ENCODE data around the gene PM20D2.

Gene PM20D2

GRCh38 chr6:89173634-89174033 is 27.8 kb downstream of the PM20D2 start:
- H3K79me1 ChIP-seq (ENCODE audit: low read length): no peaks in the 10 kb centered on the region
- H2BK12ac ChIP-seq (ENCODE audit: low read length): no peak overlapping the region
- H3K4me3 ChIP-seq (ENCODE audit: low read depth, low read length): no peak overlapping the region
- no peak overlapping the region for H3K18ac ChIP-seq (ENCODE audit: low read length)
- H2AK5ac ChIP-seq (ENCODE audit: low read length): no peak overlapping the region
- H3K9me3 ChIP-seq (ENCODE audit: insufficient read depth, low read depth, low read length): no peaks in the 10 kb centered on the region
- H4K12ac ChIP-seq (ENCODE audit: low read depth, low read length): no peak overlapping the region
- no CpG with 5 or more reads among the region's 4 CpGs for WGBS (ENCODE audit: extremely low coverage, insufficient coverage, insufficient read length)
- no peak overlapping the region for H2BK120ac ChIP-seq (ENCODE audit: insufficient read depth, low read length, poor library complexity)
- H4K91ac ChIP-seq (ENCODE audit: low read depth, low read length): no peak overlapping the region
- no peak overlapping the region for H3K27ac ChIP-seq (ENCODE audit: low read depth, low read length)
- H2BK5ac ChIP-seq (ENCODE audit: low read depth, low read length, poor library complexity): no peak overlapping the region
- no peaks in the 10 kb centered on the region for H3K36me3 ChIP-seq (ENCODE audit: control insufficient read depth in 1 of 2, insufficient read depth in 2 of 2, low read length in 2 of 2)
- H3K4me1 ChIP-seq (ENCODE audit: control insufficient read depth in 1 of 2, insufficient read depth in 2 of 2, low read length in 2 of 2): no peaks in the 10 kb centered on the region
- H3K4me2 ChIP-seq (ENCODE audit: low read length): no peak overlapping the region
- H2AFZ ChIP-seq (ENCODE audit: insufficient read depth, low read length, poor library complexity): no peak overlapping the region
- H3K14ac ChIP-seq (ENCODE audit: low read length): no peak overlapping the region
- H3K23ac ChIP-seq (ENCODE audit: low read length): no peak overlapping the region
- H3K4ac ChIP-seq (ENCODE audit: low read depth, low read length): no peak overlapping the region
- H3K79me2 ChIP-seq (ENCODE audit: control insufficient read depth, insufficient read depth, low read length, poor library complexity): no peaks in the 10 kb centered on the region
- H4K8ac ChIP-seq (ENCODE audit: low read depth, low read length): no peak overlapping the region
- H3K27me3 ChIP-seq (ENCODE audit: insufficient read depth, low read length): no peaks in the 10 kb centered on the region
- no peak for DNase-seq
- no peak overlapping the region for H3K9ac ChIP-seq (ENCODE audit: low read length)

- H3K4ac ChIP-seq (ENCODE audit: low read depth, low read length): no peak overlapping the region
- no peak overlapping the region for H2AFZ ChIP-seq (ENCODE audit: insufficient read depth, low read length, poor library complexity)
- no peaks in the 10 kb centered on the region for H3K79me2 ChIP-seq (ENCODE audit: control insufficient read depth, insufficient read depth, low read length, poor library complexity)
- no peaks in the 10 kb centered on the region for H3K36me3 ChIP-seq (ENCODE audit: control insufficient read depth in 1 of 2, insufficient read depth in 2 of 2, low read length in 2 of 2)
- no peak overlapping the region for H3K18ac ChIP-seq (ENCODE audit: low read length)
- no peak overlapping the region for H4K12ac ChIP-seq (ENCODE audit: low read depth, low read length)
- no peaks in the 10 kb centered on the region for H3K79me1 ChIP-seq (ENCODE audit: low read length)
- H3K27ac ChIP-seq (ENCODE audit: low read depth, low read length): no peak overlapping the region
- H3K14ac ChIP-seq (ENCODE audit: low read length): no peak overlapping the region
- H3K4me3 ChIP-seq (ENCODE audit: low read depth, low read length): no peak overlapping the region
- H3K9me3 ChIP-seq (ENCODE audit: insufficient read depth, low read depth, low read length): no peaks in the 10 kb centered on the region
- H3K4me2 ChIP-seq (ENCODE audit: low read length): no peak overlapping the region
- no peak overlapping the region for H2BK5ac ChIP-seq (ENCODE audit: low read depth, low read length, poor library complexity)
- H3K4me1 ChIP-seq (ENCODE audit: control insufficient read depth in 1 of 2, insufficient read depth in 2 of 2, low read length in 2 of 2): no peaks in the 10 kb centered on the region
- H2BK120ac ChIP-seq (ENCODE audit: insufficient read depth, low read length, poor library complexity): no peak overlapping the region
- H3K27me3 ChIP-seq (ENCODE audit: insufficient read depth, low read length): no peaks in the 10 kb centered on the region
- H3K9ac ChIP-seq (ENCODE audit: low read length): no peak overlapping the region
- H2BK12ac ChIP-seq (ENCODE audit: low read length): no peak overlapping the region
- no peak overlapping the region for H4K91ac ChIP-seq (ENCODE audit: low read depth, low read length)
- H2AK5ac ChIP-seq (ENCODE audit: low read length): no peak overlapping the region
- WGBS (ENCODE audit: extremely low coverage, insufficient coverage, insufficient read length): no CpG with 5 or more reads among the region's 13 CpGs
- no peak overlapping the region for H3K23ac ChIP-seq (ENCODE audit: low read length)
- no peak overlapping the region for H4K8ac ChIP-seq (ENCODE audit: low read depth, low read length)
- DNase-seq: no peak
Measured at GRCh38 chr6:89180112-89180511, 34.3 kb downstream of the PM20D2 start.

- Histone ChIP-seq H3K27ac (ENCODE audit: low read depth, low read length) (no peak overlapping the region), H3K79me1 (ENCODE audit: low read length) (no peaks in the 10 kb centered on the region), H2AK5ac (ENCODE audit: low read length) (no peak overlapping the region), H3K4me3 (ENCODE audit: low read depth, low read length) (no peak overlapping the region), H4K8ac (ENCODE audit: low read depth, low read length) (no peak overlapping the region), H3K4me2 (ENCODE audit: low read length) (no peak overlapping the region), H2AFZ (ENCODE audit: insufficient read depth, low read length, poor library complexity) (no peak overlapping the region), H3K9ac (ENCODE audit: low read length) (no peak overlapping the region), H3K14ac (ENCODE audit: low read length) (no peak overlapping the region), H3K36me3 (ENCODE audit: control insufficient read depth in 1 of 2, insufficient read depth in 2 of 2, low read length in 2 of 2) (no peaks in the 10 kb centered on the region), H3K18ac (ENCODE audit: low read length) (no peak overlapping the region), H3K79me2 (ENCODE audit: control insufficient read depth, insufficient read depth, low read length, poor library complexity) (no peaks in the 10 kb centered on the region), H3K23ac (ENCODE audit: low read length) (no peak overlapping the region), H4K91ac (ENCODE audit: low read depth, low read length) (no peak overlapping the region), H2BK5ac (ENCODE audit: low read depth, low read length, poor library complexity) (no peak overlapping the region), H4K12ac (ENCODE audit: low read depth, low read length) (no peak overlapping the region), H3K4me1 (ENCODE audit: control insufficient read depth in 1 of 2, insufficient read depth in 2 of 2, low read length in 2 of 2) (no peaks in the 10 kb centered on the region), H3K4ac (ENCODE audit: low read depth, low read length) (no peak overlapping the region), H2BK120ac (ENCODE audit: insufficient read depth, low read length, poor library complexity) (no peak overlapping the region), H3K27me3 (ENCODE audit: insufficient read depth, low read length) (no peaks in the 10 kb centered on the region), H2BK12ac (ENCODE audit: low read length) (no peak overlapping the region), H3K9me3 (ENCODE audit: insufficient read depth, low read depth, low read length) (no peaks in the 10 kb centered on the region)
- DNase-seq: no peak
- no CpG with 5 or more reads among the region's 1 CpG for WGBS (ENCODE audit: extremely low coverage, insufficient coverage, insufficient read length)
Measured at GRCh38 chr6:89180971-89181370, 35.1 kb downstream of the PM20D2 start.

GRCh38 chr6:89183294-89183693 is 37.4 kb downstream of the PM20D2 start:
- Histone ChIP-seq H2AK5ac (ENCODE audit: low read length) (no peak overlapping the region), H4K8ac (ENCODE audit: low read depth, low read length) (no peak overlapping the region), H3K27ac (ENCODE audit: low read depth, low read length) (no peak overlapping the region), H2BK12ac (ENCODE audit: low read length) (no peak overlapping the region), H3K4me3 (ENCODE audit: low read depth, low read length) (no peak overlapping the region), H3K23ac (ENCODE audit: low read length) (no peak overlapping the region), H3K18ac (ENCODE audit: low read length) (no peak overlapping the region), H2AFZ (ENCODE audit: insufficient read depth, low read length, poor library complexity) (no peak overlapping the region), H3K9ac (ENCODE audit: low read length) (no peak overlapping the region), H3K14ac (ENCODE audit: low read length) (no peak overlapping the region), H3K4ac (ENCODE audit: low read depth, low read length) (no peak overlapping the region), H3K27me3 (ENCODE audit: insufficient read depth, low read length) (no peaks in the 10 kb centered on the region), H2BK120ac (ENCODE audit: insufficient read depth, low read length, poor library complexity) (no peak overlapping the region), H3K79me2 (ENCODE audit: control insufficient read depth, insufficient read depth, low read length, poor library complexity) (no peaks in the 10 kb centered on the region), H3K4me1 (ENCODE audit: control insufficient read depth in 1 of 2, insufficient read depth in 2 of 2, low read length in 2 of 2) (no peaks in the 10 kb centered on the region), H3K79me1 (ENCODE audit: low read length) (no peaks in the 10 kb centered on the region), H3K4me2 (ENCODE audit: low read length) (no peak overlapping the region), H4K12ac (ENCODE audit: low read depth, low read length) (no peak overlapping the region), H3K9me3 (ENCODE audit: insufficient read depth, low read depth, low read length) (no peaks in the 10 kb centered on the region), H3K36me3 (ENCODE audit: control insufficient read depth in 1 of 2, insufficient read depth in 2 of 2, low read length in 2 of 2) (no peaks in the 10 kb centered on the region), H4K91ac (ENCODE audit: low read depth, low read length) (no peak overlapping the region), H2BK5ac (ENCODE audit: low read depth, low read length, poor library complexity) (no peak overlapping the region)
- WGBS (ENCODE audit: extremely low coverage, insufficient coverage, insufficient read length): no CpG with 5 or more reads among the region's 2 CpGs
- no peak for DNase-seq
